Measurements from ENCODE around the gene TTLL7. TPM values are rescaled to one million over a fixed set of nuclear protein-coding genes. Genes with fewer than 3 reads are reported as not detected.
A peak's percentile ranks its signal among the peaks of the same experiment; 100 is the strongest.

TTLL7 gene, protein sequence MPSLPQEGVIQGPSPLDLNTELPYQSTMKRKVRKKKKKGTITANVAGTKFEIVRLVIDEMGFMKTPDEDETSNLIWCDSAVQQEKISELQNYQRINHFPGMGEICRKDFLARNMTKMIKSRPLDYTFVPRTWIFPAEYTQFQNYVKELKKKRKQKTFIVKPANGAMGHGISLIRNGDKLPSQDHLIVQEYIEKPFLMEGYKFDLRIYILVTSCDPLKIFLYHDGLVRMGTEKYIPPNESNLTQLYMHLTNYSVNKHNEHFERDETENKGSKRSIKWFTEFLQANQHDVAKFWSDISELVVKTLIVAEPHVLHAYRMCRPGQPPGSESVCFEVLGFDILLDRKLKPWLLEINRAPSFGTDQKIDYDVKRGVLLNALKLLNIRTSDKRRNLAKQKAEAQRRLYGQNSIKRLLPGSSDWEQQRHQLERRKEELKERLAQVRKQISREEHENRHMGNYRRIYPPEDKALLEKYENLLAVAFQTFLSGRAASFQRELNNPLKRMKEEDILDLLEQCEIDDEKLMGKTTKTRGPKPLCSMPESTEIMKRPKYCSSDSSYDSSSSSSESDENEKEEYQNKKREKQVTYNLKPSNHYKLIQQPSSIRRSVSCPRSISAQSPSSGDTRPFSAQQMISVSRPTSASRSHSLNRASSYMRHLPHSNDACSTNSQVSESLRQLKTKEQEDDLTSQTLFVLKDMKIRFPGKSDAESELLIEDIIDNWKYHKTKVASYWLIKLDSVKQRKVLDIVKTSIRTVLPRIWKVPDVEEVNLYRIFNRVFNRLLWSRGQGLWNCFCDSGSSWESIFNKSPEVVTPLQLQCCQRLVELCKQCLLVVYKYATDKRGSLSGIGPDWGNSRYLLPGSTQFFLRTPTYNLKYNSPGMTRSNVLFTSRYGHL
- total RNA-seq: 10 to 100 TPM; 26.2 to 58.1 (median 41.2) TPM

DNA sequence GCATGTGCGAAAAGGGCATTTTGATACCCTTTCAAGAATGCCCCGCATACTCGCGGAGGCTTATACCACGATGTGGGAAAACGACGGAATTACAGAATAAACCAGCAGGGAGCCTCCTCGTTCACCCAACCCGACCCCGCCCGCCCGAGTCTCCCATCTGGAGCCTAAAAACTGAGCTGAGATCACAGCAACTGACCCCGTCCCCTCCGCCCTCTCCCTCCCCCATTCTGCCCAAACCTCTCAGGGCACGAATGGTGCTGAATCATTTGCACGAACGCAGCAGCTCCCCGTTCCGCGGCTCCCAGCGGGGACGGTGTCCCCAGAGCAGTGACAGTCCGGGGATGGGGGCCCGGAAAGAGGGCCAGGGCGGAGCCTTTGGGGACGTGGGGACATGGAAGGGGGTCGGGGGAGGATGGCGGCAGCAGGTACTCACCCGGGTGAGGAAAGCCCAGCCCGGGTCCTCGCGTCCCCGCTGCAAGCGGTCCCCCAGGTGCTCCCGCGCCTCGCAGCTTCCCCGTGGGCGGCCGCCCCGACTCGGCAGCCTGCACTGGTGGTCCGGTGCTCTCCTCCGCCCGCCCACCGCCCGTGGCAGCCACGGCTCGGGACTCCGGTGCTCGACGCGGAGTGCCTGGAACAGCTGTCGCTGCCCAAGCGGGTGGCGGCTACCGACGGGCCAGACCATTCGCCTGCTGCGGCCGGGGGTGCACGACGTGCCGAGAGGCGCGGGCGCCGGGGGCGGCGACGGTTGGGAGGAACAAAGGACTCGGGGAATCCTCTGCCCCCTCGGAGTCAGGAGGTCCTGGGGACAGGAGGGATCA lies at the start of gene TTLL7:
Gene TTLL7, minus strand, starts transcription at position 635 of the 818 bp plus-strand sequence. CDS start 46,921 bp downstream, outside the sequence.
- H3K36me3 ChIP-seq: no peaks in the 10 kb centered on the region
- intact Hi-C loops (cut with DNase I): loop anchor here (5.0 to 10.0 kb wide), 3 partner anchors 66 to 126 kb away; no protein-coding TSS in a partner anchor
- H3K4me3 ChIP-seq: peak within 1 kb of the TSS; percentile 87 to 99 (median 92)
- peak; percentile 93 for DNase-seq (ENCODE audit: extremely low spot score)
- peaks cover 0 to 40% (median 35%) of the 10 kb centered on the region in 4 donors for H3K4me1 ChIP-seq
- 0% methylated on average over 4 of the region's 73 CpGs for WGBS
- no peaks in the 10 kb centered on the region for H3K27me3 ChIP-seq
- TF ChIP-seq EP300 (IDR thresholded peaks at IDR 0.05) (no peak), POLR2A (IDR thresholded peaks at IDR 0.05; ENCODE audit: low read depth) (no peak), POLR2AphosphoS5 (IDR thresholded peaks at IDR 0.05) (peak; percentile 70 to 86)
- H3K9me3 ChIP-seq: no peaks in the 10 kb centered on the region
- peak within 1 kb of the TSS; percentile 86 to 94 (median 89) for H3K27ac ChIP-seq (replicated peaks in 1 of 4)

DNA sequence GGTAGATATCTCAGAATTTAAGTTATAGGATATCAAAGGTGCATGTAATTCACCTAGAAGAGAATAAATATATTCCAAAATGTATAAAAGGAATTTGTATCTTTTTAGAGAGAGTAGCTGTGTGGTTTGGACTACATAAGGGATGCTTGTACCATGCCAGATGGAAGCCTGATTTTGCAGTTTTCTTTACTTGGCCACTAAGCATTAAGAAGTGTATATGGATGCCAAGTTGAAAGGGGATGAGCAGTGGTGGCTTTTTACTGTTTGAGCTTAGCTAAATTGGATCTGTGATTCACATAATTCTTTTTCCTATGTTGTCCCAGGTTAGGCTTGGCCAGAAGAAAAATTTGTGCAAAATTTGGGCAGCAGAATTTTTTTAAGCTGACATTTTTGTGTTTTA lies 43.5 kb upstream of the TTLL7 start:
- H3K4me1 ChIP-seq: no peaks in the 10 kb centered on the region
- TF ChIP-seq EP300 (IDR thresholded peaks at IDR 0.05) (no peak), POLR2A (IDR thresholded peaks at IDR 0.05; ENCODE audit: low read depth) (no peak), POLR2AphosphoS5 (IDR thresholded peaks at IDR 0.05) (no peak)
- TF ChIP-seq, protein P1, sequence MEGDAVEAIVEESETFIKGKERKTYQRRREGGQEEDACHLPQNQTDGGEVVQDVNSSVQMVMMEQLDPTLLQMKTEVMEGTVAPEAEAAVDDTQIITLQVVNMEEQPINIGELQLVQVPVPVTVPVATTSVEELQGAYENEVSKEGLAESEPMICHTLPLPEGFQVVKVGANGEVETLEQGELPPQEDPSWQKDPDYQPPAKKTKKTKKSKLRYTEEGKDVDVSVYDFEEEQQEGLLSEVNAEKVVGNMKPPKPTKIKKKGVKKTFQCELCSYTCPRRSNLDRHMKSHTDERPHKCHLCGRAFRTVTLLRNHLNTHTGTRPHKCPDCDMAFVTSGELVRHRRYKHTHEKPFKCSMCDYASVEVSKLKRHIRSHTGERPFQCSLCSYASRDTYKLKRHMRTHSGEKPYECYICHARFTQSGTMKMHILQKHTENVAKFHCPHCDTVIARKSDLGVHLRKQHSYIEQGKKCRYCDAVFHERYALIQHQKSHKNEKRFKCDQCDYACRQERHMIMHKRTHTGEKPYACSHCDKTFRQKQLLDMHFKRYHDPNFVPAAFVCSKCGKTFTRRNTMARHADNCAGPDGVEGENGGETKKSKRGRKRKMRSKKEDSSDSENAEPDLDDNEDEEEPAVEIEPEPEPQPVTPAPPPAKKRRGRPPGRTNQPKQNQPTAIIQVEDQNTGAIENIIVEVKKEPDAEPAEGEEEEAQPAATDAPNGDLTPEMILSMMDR (IDR thresholded peaks at IDR 0.05): no peak
- no peak for DNase-seq (ENCODE audit: extremely low spot score)
- H3K36me3 ChIP-seq: no peaks in the 10 kb centered on the region
- H3K27me3 ChIP-seq: no peaks in the 10 kb centered on the region
- H3K4me3 ChIP-seq: no peak overlapping the region
- intact Hi-C loops (cut with DNase I): no loop called here
- H3K9me3 ChIP-seq: no peaks in the 10 kb centered on the region
- H3K27ac ChIP-seq (replicated peaks in 1 of 4): no peak overlapping the region

DNA sequence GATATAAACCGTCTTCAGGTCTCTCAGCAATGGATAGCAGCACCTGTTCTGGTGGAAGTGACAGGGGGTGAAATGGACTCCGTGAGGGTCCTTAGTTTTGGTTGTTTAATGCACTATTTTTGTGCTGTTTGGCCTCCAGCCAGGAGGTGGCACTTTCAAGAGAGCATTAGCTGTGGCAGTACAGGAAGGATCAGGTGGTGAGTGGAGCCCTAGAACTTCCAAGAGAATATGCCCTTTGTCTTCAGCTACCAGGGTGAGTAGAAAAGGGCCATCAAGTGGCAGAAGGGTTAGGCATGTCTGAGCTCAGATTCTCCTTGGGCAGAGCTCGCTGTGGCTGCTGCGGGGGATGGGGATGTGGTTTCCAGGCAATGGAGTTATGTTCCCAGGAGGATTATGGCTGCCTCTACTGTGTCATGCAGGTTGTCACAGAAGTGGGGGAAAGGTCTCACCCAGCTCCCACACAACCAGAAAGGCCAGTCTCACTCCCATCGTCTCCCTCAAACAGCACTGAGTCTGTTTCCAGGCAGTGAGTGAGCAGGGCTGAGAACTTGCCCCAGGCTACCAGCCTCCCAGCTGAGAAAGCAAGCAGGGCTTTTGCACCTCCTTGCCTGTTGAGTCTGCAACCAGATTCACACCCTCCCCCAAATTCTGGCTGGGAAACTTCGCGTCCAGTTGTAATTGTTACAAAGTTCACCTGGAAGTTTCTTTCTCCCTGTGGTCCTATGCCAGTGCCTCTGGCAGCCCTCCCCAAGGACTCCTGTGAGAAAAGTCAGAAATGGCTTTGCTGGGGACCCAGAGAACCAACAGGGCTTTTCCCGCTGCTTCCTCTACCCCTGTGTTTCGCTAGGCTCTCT lies 39.1 kb upstream of the TTLL7 start:
- no peaks in the 10 kb centered on the region for H3K9me3 ChIP-seq
- H3K4me1 ChIP-seq: no peaks in the 10 kb centered on the region
- H3K36me3 ChIP-seq: no peaks in the 10 kb centered on the region
- intact Hi-C loops (cut with DNase I): no loop called here
- DNase-seq (ENCODE audit: extremely low spot score): peak; percentile 75
- H3K27ac ChIP-seq (replicated peaks in 1 of 4): no peak overlapping the region
- H3K27me3 ChIP-seq: no peaks in the 10 kb centered on the region
- TF ChIP-seq POLR2AphosphoS5 (IDR thresholded peaks at IDR 0.05): no peak
- no peak for TF ChIP-seq EP300 (IDR thresholded peaks at IDR 0.05)
- no peak for TF ChIP-seq POLR2A (IDR thresholded peaks at IDR 0.05; ENCODE audit: low read depth)
- TF ChIP-seq, protein P1 (IDR thresholded peaks at IDR 0.05): no peak
- no peak overlapping the region for H3K4me3 ChIP-seq
- WGBS: 85% methylated on average over 8 of the region's 9 CpGs

DNA sequence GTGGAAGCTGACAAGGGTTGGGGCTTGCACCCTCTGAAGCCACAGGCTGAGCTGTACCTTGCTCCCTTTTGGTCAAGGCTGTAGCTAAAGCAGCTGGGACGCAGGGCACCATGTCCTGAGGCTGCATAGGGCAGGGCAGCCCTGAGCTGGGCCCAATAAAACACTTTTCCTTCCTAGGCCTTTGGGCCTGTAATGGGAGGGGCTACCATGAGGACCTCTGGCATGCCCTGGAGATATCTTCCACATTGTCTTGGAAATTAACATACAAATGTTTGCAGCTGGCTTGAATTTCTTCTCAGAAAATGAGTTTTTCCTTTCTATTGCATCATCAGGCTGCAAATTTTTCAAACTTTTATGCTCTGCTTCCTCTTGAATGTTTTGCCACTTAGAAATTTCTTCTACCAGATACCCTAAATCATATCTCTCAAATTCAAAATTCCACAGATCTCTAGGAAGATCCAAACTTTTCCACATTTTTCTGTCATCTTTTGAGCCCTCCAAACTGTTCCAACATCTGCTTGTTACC lies 32.9 kb upstream of the TTLL7 start:
- whole genome bisulfite sequencing: 100% methylated on average over 1 of the region's 1 CpG
- H3K9me3 ChIP-seq: no peaks in the 10 kb centered on the region
- DNase-seq (ENCODE audit: extremely low spot score): no peak
- H3K36me3 ChIP-seq: no peaks in the 10 kb centered on the region
- TF ChIP-seq POLR2AphosphoS5 (IDR thresholded peaks at IDR 0.05) (no peak), EP300 (IDR thresholded peaks at IDR 0.05) (no peak), POLR2A (IDR thresholded peaks at IDR 0.05; ENCODE audit: low read depth) (no peak)
- TF ChIP-seq, protein P1 (IDR thresholded peaks at IDR 0.05): no peak
- no peak overlapping the region for H3K4me3 ChIP-seq
- no peaks in the 10 kb centered on the region for H3K4me1 ChIP-seq
- intact Hi-C loops (cut with DNase I): no loop called here
- H3K27ac ChIP-seq (replicated peaks in 1 of 4): no peak overlapping the region
- no peaks in the 10 kb centered on the region for H3K27me3 ChIP-seq
